Measurements from ENCODE around the gene IL2RA.

Gene IL2RA

DNA sequence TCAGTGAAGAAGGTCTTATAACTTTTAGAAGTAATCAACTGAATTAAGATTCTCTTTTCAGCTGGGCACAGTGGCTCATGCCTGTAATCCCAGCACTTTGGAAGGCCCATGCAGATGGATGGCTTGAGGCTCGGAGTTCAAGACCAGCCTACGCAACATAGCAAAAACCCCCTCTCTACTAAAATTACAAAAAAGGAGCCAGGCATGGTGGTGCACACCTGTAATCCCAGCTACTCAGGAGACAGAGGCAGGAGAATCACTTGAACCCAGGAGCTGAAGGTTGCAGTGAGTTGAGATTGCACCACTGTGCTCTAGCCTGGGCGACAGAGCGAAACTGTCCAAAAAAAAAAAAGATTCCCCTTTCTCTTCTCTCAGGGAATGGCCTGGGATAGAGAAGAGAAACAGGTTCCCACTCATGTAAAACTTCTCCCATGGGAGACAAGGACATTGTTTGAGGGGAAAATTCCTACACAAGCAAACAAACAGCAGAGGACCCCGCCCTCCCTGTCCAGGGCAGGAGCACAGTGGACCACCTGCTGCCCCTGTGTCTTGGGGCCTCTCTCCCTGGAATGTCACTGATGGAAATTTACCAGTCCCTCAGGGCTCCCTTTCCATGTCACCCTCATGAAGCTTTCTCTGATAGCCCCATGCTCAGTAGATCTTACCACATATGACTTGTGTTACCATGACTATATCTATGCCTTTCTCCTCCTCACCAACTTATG is 5.6 kb downstream of the IL2RA start:
- no peak overlapping the region for H3K14ac ChIP-seq (ENCODE audit: low read length)
- H3K36me3 ChIP-seq (replicated peaks in 1 of 2; ENCODE audit: control insufficient read depth in 2 of 2, insufficient read depth in 2 of 2, low read length in 2 of 2) = no peaks in the 10 kb centered on the region
- H3K9me3 ChIP-seq (replicated peaks in 1 of 2; ENCODE audit: control insufficient read depth in 2 of 2, insufficient read depth in 1 of 2, low read depth in 1 of 2, low read length in 2 of 2) = no peaks in the 10 kb centered on the region
- H3K4ac ChIP-seq (ENCODE audit: low read length) = no peak overlapping the region
- no CpG with 5 or more reads among the region's 5 CpGs for WGBS, 2 donors (ENCODE audit: extremely low coverage in 2 of 2, insufficient read length in 2 of 2, insufficient replicate concordance in 1 of 2)
- H3K4me3 ChIP-seq (ENCODE audit: low read length in 2 of 2) = no peak overlapping the region
- peaks cover 0 to 2% (median 0%) of the 10 kb centered on the region in 3 experiments for H3K27me3 ChIP-seq (ENCODE audit: control insufficient read depth in 3 of 3, insufficient read depth in 3 of 3, low read depth in 1 of 3, low read length in 3 of 3)
- no peaks in the 10 kb centered on the region for H3K79me1 ChIP-seq (ENCODE audit: low read depth, low read length)
- no peak overlapping the region for H3K9ac ChIP-seq (ENCODE audit: low read depth, low read length, poor library complexity)
- no peak overlapping the region for H2BK120ac ChIP-seq (ENCODE audit: low read depth, low read length)
- no peak overlapping the region for H3K23ac ChIP-seq (ENCODE audit: low read depth, low read length, poor library complexity)
- no peak overlapping the region for H2AFZ ChIP-seq (ENCODE audit: low read length)
- no peak overlapping the region for H4K91ac ChIP-seq (ENCODE audit: low read depth, low read length, poor library complexity)
- H3K4me2 ChIP-seq (ENCODE audit: insufficient read depth, low read length, poor library complexity, severe bottlenecking) = no peak overlapping the region
- no peak for DNase-seq (ENCODE audit: low spot score)
- peaks cover 0 to 5% of the 10 kb centered on the region in 2 donors for H3K4me1 ChIP-seq (ENCODE audit: control insufficient read depth in 2 of 2, insufficient read depth in 1 of 2, low read depth in 1 of 2, low read length in 2 of 2)
- H4K8ac ChIP-seq (ENCODE audit: low read depth, low read length) = no peak overlapping the region
- H2BK12ac ChIP-seq (ENCODE audit: low read length) = no peak overlapping the region
- no peak overlapping the region for H3K27ac ChIP-seq (replicated peaks; ENCODE audit: low read length)
- H3K18ac ChIP-seq (ENCODE audit: low read length) = no peak overlapping the region
- no peak overlapping the region for H2AK5ac ChIP-seq (ENCODE audit: low read depth, low read length)
- H2BK15ac ChIP-seq (ENCODE audit: low read length) = no peak overlapping the region
- no peak overlapping the region for H2BK5ac ChIP-seq (ENCODE audit: low read length)

DNA sequence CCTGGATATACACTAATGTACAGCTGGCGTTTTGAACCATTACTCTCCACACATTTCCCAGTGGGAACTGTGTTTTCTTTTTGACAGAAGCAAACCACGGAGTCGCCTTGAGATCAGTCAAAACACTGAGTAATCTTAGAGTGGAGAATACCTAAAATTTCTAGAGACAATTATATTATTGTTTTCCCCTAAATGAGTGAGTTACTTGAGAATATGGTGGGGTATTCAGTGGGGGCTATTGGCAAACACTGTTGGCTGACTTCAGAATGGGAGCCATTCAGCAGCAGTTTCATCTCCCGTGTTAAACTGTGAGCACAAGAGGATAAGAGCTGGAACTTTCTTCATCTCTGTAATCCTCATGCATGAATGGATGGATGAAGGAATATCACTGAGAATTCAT is 6.2 kb downstream of the IL2RA start:
- H2BK15ac ChIP-seq (ENCODE audit: low read length) = no peak overlapping the region
- no peak overlapping the region for H2AFZ ChIP-seq (ENCODE audit: low read length)
- H3K18ac ChIP-seq (ENCODE audit: low read length) = no peak overlapping the region
- no peak overlapping the region for H3K23ac ChIP-seq (ENCODE audit: low read depth, low read length, poor library complexity)
- WGBS, 2 donors (ENCODE audit: extremely low coverage in 2 of 2, insufficient read length in 2 of 2, insufficient replicate concordance in 1 of 2) = no CpG with 5 or more reads among the region's 4 CpGs
- no peaks in the 10 kb centered on the region for H3K79me1 ChIP-seq (ENCODE audit: low read depth, low read length)
- H3K4me2 ChIP-seq (ENCODE audit: insufficient read depth, low read length, poor library complexity, severe bottlenecking) = no peak overlapping the region
- no peak for DNase-seq (ENCODE audit: low spot score)
- no peak overlapping the region for H3K4ac ChIP-seq (ENCODE audit: low read length)
- H3K4me1 ChIP-seq (ENCODE audit: control insufficient read depth in 2 of 2, insufficient read depth in 1 of 2, low read depth in 1 of 2, low read length in 2 of 2) = peaks cover 0 to 5% of the 10 kb centered on the region in 2 donors
- no peaks in the 10 kb centered on the region for H3K9me3 ChIP-seq (replicated peaks in 1 of 2; ENCODE audit: control insufficient read depth in 2 of 2, insufficient read depth in 1 of 2, low read depth in 1 of 2, low read length in 2 of 2)
- H2AK5ac ChIP-seq (ENCODE audit: low read depth, low read length) = no peak overlapping the region
- H3K14ac ChIP-seq (ENCODE audit: low read length) = no peak overlapping the region
- H3K36me3 ChIP-seq (replicated peaks in 1 of 2; ENCODE audit: control insufficient read depth in 2 of 2, insufficient read depth in 2 of 2, low read length in 2 of 2) = no peaks in the 10 kb centered on the region
- H3K4me3 ChIP-seq (ENCODE audit: low read length in 2 of 2) = no peak overlapping the region
- H3K27me3 ChIP-seq (ENCODE audit: control insufficient read depth in 3 of 3, insufficient read depth in 3 of 3, low read depth in 1 of 3, low read length in 3 of 3) = peaks cover 0 to 2% (median 0%) of the 10 kb centered on the region in 3 experiments
- no peak overlapping the region for H3K9ac ChIP-seq (ENCODE audit: low read depth, low read length, poor library complexity)
- no peak overlapping the region for H2BK12ac ChIP-seq (ENCODE audit: low read length)
- H3K27ac ChIP-seq (replicated peaks; ENCODE audit: low read length) = no peak overlapping the region
- no peak overlapping the region for H4K91ac ChIP-seq (ENCODE audit: low read depth, low read length, poor library complexity)
- no peak overlapping the region for H2BK120ac ChIP-seq (ENCODE audit: low read depth, low read length)
- no peak overlapping the region for H4K8ac ChIP-seq (ENCODE audit: low read depth, low read length)
- H2BK5ac ChIP-seq (ENCODE audit: low read length) = no peak overlapping the region

DNA sequence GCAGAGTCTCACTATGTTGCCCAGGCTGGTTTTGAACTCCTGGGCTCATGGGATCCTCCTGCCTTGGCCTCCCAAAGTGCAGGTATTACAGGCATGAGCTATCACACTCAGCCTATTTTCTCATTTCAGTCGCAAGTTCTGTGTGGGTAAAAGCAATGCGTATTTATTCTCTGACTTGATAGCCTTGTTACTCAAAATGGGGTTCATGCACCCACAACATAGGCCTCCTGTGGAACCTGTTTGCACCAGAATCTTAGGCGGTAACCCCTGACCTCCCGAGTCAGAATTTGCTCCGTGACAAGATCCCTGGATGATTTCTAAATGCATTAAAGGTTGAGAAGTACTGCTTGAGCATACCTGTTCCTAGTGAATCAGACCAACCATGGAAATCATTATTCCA is 7.3 kb downstream of the IL2RA start:
- Histone ChIP-seq H2AK5ac (ENCODE audit: low read depth, low read length) (no peak overlapping the region), H3K4ac (ENCODE audit: low read length) (no peak overlapping the region), H3K27me3 (ENCODE audit: control insufficient read depth in 3 of 3, insufficient read depth in 3 of 3, low read depth in 1 of 3, low read length in 3 of 3) (peaks cover 0 to 2% (median 0%) of the 10 kb centered on the region in 3 experiments), H4K8ac (ENCODE audit: low read depth, low read length) (no peak overlapping the region), H3K4me2 (ENCODE audit: insufficient read depth, low read length, poor library complexity, severe bottlenecking) (no peak overlapping the region), H2BK5ac (ENCODE audit: low read length) (no peak overlapping the region), H3K9ac (ENCODE audit: low read depth, low read length, poor library complexity) (no peak overlapping the region), H3K27ac (replicated peaks; ENCODE audit: low read length) (no peak overlapping the region), H2BK15ac (ENCODE audit: low read length) (no peak overlapping the region), H3K4me3 (ENCODE audit: low read length in 2 of 2) (no peak overlapping the region), H2AFZ (ENCODE audit: low read length) (no peak overlapping the region), H3K23ac (ENCODE audit: low read depth, low read length, poor library complexity) (no peak overlapping the region), H2BK12ac (ENCODE audit: low read length) (no peak overlapping the region), H3K36me3 (replicated peaks in 1 of 2; ENCODE audit: control insufficient read depth in 2 of 2, insufficient read depth in 2 of 2, low read length in 2 of 2) (no peaks in the 10 kb centered on the region), H3K9me3 (replicated peaks in 1 of 2; ENCODE audit: control insufficient read depth in 2 of 2, insufficient read depth in 1 of 2, low read depth in 1 of 2, low read length in 2 of 2) (no peaks in the 10 kb centered on the region), H3K79me1 (ENCODE audit: low read depth, low read length) (no peaks in the 10 kb centered on the region), H3K14ac (ENCODE audit: low read length) (no peak overlapping the region), H3K18ac (ENCODE audit: low read length) (no peak overlapping the region), H4K91ac (ENCODE audit: low read depth, low read length, poor library complexity) (no peak overlapping the region), H3K4me1 (ENCODE audit: control insufficient read depth in 2 of 2, insufficient read depth in 1 of 2, low read depth in 1 of 2, low read length in 2 of 2) (peaks cover 0 to 5% of the 10 kb centered on the region in 2 donors), H2BK120ac (ENCODE audit: low read depth, low read length) (no peak overlapping the region)
- WGBS, 2 donors (ENCODE audit: extremely low coverage in 2 of 2, insufficient read length in 2 of 2, insufficient replicate concordance in 1 of 2) = no CpG with 5 or more reads among the region's 5 CpGs
- no peak for DNase-seq (ENCODE audit: low spot score)

DNA sequence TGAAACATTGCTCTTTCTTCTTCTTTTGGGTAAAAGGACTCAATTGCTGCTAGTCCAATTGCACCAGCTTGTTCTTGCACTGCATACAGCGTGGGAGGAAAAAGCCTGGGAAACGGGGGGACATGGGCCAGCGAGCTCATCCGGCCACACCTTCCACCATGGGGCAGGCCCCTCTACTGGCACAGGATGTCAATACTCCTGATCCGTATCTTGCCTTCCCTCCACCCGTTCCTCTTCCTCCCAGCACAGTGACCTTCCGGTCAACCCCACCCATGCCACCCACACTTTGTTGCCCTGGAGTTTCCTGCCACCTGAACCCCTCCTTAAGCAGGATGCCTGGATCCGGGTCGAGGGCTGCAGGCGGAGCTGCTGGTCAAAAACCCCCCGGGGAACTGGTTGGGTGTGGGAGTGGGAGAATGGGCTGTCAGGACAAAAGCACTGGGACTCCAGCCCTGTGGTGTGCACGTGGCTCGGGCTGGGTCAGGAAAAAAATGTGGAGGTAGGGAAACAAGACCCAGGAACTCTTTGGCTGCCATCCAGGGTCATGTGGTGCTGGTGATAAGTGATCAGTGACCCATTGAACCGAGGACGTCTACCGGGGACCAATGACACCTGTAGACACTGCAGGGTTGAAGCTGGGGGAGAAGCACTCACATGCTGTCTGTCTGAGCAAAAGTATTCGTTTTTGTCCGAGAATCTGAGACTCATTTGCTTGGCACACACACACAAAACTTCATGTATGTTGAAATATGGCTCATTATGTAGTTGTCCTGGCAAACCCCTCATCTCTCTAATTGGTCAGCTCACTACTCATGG is 8.1 kb downstream of the IL2RA start:
- H2AFZ ChIP-seq (ENCODE audit: low read length) = no peak overlapping the region
- no peaks in the 10 kb centered on the region for H3K9me3 ChIP-seq (replicated peaks in 1 of 2; ENCODE audit: control insufficient read depth in 2 of 2, insufficient read depth in 1 of 2, low read depth in 1 of 2, low read length in 2 of 2)
- peak overlapping the region in 1 of 2 donors; percentile 47 for H3K4me3 ChIP-seq (ENCODE audit: low read length in 2 of 2)
- H3K36me3 ChIP-seq (replicated peaks in 1 of 2; ENCODE audit: control insufficient read depth in 2 of 2, insufficient read depth in 2 of 2, low read length in 2 of 2) = no peaks in the 10 kb centered on the region
- no peak overlapping the region for H3K23ac ChIP-seq (ENCODE audit: low read depth, low read length, poor library complexity)
- H2BK120ac ChIP-seq (ENCODE audit: low read depth, low read length) = no peak overlapping the region
- peak overlapping the region; percentile 30 for H2BK15ac ChIP-seq (ENCODE audit: low read length)
- H3K27ac ChIP-seq (replicated peaks; ENCODE audit: low read length) = no peak overlapping the region
- no peak overlapping the region for H4K91ac ChIP-seq (ENCODE audit: low read depth, low read length, poor library complexity)
- H3K79me1 ChIP-seq (ENCODE audit: low read depth, low read length) = no peaks in the 10 kb centered on the region
- no peak overlapping the region for H3K14ac ChIP-seq (ENCODE audit: low read length)
- H2AK5ac ChIP-seq (ENCODE audit: low read depth, low read length) = no peak overlapping the region
- H2BK12ac ChIP-seq (ENCODE audit: low read length) = no peak overlapping the region
- H3K4ac ChIP-seq (ENCODE audit: low read length) = no peak overlapping the region
- H2BK5ac ChIP-seq (ENCODE audit: low read length) = no peak overlapping the region
- H3K9ac ChIP-seq (ENCODE audit: low read depth, low read length, poor library complexity) = no peak overlapping the region
- H3K4me2 ChIP-seq (ENCODE audit: insufficient read depth, low read length, poor library complexity, severe bottlenecking) = no peak overlapping the region
- peak overlapping the region; percentile 27 for H3K18ac ChIP-seq (ENCODE audit: low read length)
- H4K8ac ChIP-seq (ENCODE audit: low read depth, low read length) = no peak overlapping the region
- WGBS, 2 donors (ENCODE audit: extremely low coverage in 2 of 2, insufficient read length in 2 of 2, insufficient replicate concordance in 1 of 2) = no CpG with 5 or more reads among the region's 18 CpGs
- DNase-seq (ENCODE audit: low spot score) = no peak
- H3K4me1 ChIP-seq (ENCODE audit: control insufficient read depth in 2 of 2, insufficient read depth in 1 of 2, low read depth in 1 of 2, low read length in 2 of 2) = peaks cover 0 to 5% of the 10 kb centered on the region in 2 donors
- peaks cover 0 to 7% (median 0%) of the 10 kb centered on the region in 3 experiments for H3K27me3 ChIP-seq (ENCODE audit: control insufficient read depth in 3 of 3, insufficient read depth in 3 of 3, low read depth in 1 of 3, low read length in 3 of 3)
